Measurements from ENCODE around the gene SIRT5.
A peak's percentile ranks its signal among the peaks of the same experiment; 100 is the strongest.

Gene SIRT5

DNA sequence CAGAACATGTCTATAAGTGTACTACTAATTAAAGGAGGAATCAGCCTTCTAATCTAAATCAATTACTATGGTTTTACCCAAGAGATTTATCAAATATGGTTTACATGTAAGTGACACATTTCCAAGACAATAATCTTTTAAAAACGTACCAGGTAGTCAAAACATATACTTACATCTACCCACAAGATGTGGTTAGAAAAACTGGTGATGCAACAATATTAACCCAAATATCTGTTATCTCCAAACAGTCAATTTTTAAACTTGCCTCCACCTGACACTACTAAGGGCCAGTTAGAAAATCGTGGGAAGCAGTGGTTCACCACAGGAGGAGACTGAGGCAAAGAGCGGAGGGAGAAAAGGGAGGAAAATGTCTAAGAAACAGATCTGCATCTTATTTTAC is 68.7 kb downstream of the SIRT5 start:
- in situ Hi-C loops (cut with HindIII; ENCODE audit: low sequenced_read_pairs), result no loop called here
- no peak for DNase-seq (ENCODE audit: low read depth, low spot score)

DNA sequence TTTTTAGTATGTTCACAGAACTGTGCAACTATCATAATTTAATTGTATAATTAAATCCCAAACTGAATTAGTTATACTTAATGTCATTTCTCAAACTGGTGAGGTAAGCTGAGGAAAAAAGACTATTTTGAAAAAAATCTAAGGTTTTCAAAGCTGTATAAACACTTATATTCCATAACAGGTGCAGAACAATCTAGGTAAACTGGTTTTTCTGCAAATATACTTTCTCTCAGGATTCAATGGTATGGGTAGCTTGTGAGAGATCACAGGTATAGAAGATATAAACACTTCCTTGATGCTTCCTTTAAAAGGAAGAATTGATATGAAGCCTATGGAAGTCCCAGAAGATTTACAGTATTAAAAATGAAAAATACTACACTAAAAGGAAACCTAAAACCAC is 74.4 kb downstream of the SIRT5 start:
- TF ChIP-seq, protein P1, sequence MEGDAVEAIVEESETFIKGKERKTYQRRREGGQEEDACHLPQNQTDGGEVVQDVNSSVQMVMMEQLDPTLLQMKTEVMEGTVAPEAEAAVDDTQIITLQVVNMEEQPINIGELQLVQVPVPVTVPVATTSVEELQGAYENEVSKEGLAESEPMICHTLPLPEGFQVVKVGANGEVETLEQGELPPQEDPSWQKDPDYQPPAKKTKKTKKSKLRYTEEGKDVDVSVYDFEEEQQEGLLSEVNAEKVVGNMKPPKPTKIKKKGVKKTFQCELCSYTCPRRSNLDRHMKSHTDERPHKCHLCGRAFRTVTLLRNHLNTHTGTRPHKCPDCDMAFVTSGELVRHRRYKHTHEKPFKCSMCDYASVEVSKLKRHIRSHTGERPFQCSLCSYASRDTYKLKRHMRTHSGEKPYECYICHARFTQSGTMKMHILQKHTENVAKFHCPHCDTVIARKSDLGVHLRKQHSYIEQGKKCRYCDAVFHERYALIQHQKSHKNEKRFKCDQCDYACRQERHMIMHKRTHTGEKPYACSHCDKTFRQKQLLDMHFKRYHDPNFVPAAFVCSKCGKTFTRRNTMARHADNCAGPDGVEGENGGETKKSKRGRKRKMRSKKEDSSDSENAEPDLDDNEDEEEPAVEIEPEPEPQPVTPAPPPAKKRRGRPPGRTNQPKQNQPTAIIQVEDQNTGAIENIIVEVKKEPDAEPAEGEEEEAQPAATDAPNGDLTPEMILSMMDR (IDR thresholded peaks at IDR 0.05; ENCODE audit: low read depth, low read length), result no peak
- no peak for DNase-seq (ENCODE audit: low read depth, low spot score)
- no peak overlapping the region for H3K4me3 ChIP-seq (ENCODE audit: low read depth, low read length)
- in situ Hi-C loops (cut with HindIII; ENCODE audit: low sequenced_read_pairs), result no loop called here

More for the DNA sequence above, 68.7 kb downstream of the SIRT5 start:
- no peak overlapping the region for H3K4me3 ChIP-seq (ENCODE audit: low read depth, low read length)
- TF ChIP-seq, protein P1 (IDR thresholded peaks at IDR 0.05; ENCODE audit: low read depth, low read length), result no peak

GRCh38 chr6:13649393-13649792 is 75.0 kb downstream of the SIRT5 start:
- in situ Hi-C loops (cut with HindIII; ENCODE audit: low sequenced_read_pairs), result no loop called here
- no peak for DNase-seq (ENCODE audit: low read depth, low spot score)
- TF ChIP-seq, protein P1 (IDR thresholded peaks at IDR 0.05; ENCODE audit: low read depth, low read length), result no peak
- no peak overlapping the region for H3K4me3 ChIP-seq (ENCODE audit: low read depth, low read length)

DNA sequence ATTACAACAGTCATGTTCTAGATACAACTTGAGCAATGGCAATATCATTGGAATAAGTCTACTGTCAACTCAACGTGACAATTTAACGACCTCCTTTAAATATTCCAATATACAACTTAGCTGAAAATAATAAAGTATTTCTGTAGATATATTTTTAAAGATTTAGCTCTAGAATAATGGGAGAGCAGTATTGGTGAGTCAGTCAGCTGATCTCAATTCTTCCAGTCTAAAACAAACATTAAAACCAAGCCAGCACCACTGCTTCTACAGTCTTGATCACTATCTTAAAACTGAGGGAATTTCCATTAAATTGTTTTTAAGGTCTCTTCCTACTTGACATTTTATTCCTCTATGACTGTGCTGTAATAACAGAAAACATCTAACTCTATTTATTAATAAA is 78.9 kb downstream of the SIRT5 start:
- in situ Hi-C loops (cut with HindIII; ENCODE audit: low sequenced_read_pairs), result no loop called here
- peak; percentile 41 for DNase-seq (ENCODE audit: low read depth, low spot score)
- H3K4me3 ChIP-seq (ENCODE audit: low read depth, low read length), result no peak overlapping the region
- TF ChIP-seq, protein P1 (IDR thresholded peaks at IDR 0.05; ENCODE audit: low read depth, low read length), result no peak

DNA sequence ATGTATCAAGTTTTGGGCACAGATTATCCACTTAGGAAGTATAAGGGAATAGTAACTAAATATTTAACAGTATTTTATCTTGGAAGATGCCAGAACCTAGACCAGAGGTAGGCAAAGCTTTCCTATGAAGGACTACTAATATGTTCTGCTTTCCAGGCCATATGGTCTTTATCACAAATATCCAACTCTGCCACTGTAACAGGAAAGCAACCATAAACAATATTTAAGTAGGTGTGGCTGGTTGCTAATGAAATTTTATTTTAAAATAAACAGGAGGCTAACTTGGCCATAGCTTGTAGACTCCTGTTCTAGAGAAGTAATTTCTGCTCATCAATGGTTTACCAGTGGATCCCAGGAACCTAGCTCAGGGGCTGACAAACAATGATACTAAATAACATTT is 80.1 kb downstream of the SIRT5 start:
- no peak for DNase-seq (ENCODE audit: low read depth, low spot score)
- TF ChIP-seq, protein P1 (IDR thresholded peaks at IDR 0.05; ENCODE audit: low read depth, low read length), result no peak
- H3K4me3 ChIP-seq (ENCODE audit: low read depth, low read length), result no peak overlapping the region
- in situ Hi-C loops (cut with HindIII; ENCODE audit: low sequenced_read_pairs), result no loop called here

DNA sequence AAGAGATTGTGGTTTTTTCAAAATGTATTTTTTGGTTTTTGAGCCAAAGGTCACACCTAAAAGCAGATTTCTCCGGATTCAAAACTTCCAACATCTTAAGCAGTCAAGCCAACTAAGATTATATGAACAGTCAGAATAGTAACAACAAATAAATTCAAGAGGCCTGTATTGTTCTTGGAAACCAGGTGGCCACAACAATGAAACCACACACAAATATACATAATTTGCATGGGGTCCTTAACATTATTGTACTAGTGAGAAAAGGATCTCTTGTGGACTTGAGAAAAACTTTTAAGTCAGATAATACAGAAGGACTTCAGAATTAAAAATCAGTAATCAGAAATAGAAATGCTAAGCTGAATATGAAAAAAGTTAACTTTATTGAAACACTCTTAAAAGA is 81.3 kb downstream of the SIRT5 start:
- in situ Hi-C loops (cut with HindIII; ENCODE audit: low sequenced_read_pairs), result no loop called here
- no peak overlapping the region for H3K4me3 ChIP-seq (ENCODE audit: low read depth, low read length)
- DNase-seq (ENCODE audit: low read depth, low spot score), result no peak
- TF ChIP-seq, protein P1 (IDR thresholded peaks at IDR 0.05; ENCODE audit: low read depth, low read length), result no peak

- TF ChIP-seq, protein P1 (IDR thresholded peaks at IDR 0.05; ENCODE audit: low read depth, low read length), result no peak
- no peak overlapping the region for H3K4me3 ChIP-seq (ENCODE audit: low read depth, low read length)
- no peak for DNase-seq (ENCODE audit: low read depth, low spot score)
- in situ Hi-C loops (cut with HindIII; ENCODE audit: low sequenced_read_pairs), result no loop called here
Measured at GRCh38 chr6:13660273-13660672, 85.9 kb downstream of the SIRT5 start.

All from astrocyte of the spinal cord (primary cell).